Thoracic aorta (tissue), 2 donors: ENCODE results near the gene NRDC. TPM values are rescaled to one million over a fixed set of nuclear protein-coding genes. Genes with fewer than 3 reads are reported as not detected.
A peak's percentile ranks its signal among the peaks of the same experiment; 100 is the strongest.

ENCODE experiments used
- ATAC-seq: fragments of 150-250 bp; one replicate; pipeline ENCODE4 v1.8.0; 2017; ENCODE audit warnings: low read depth; ENCODE audit not compliant: insufficient number of reproducible peaks, low FRiP score
- DNase-seq: peaks from one replicate; pipeline ENCODE4 v3.0.0-alpha.2; 2020; ENCODE audit warnings: low spot score
- H3K27ac ChIP-seq, 2 donors: fragments of 200-600 bp; sonication (generic); 1 replicate in 1 of 2; 2 replicates in 1 of 2; pipeline ENCODE4 v1.5.1; 2016; ENCODE audit warnings: mild to moderate bottlenecking in 2 of 2, moderate library complexity in 2 of 2
- H3K27me3 ChIP-seq: fragments of 200-600 bp; sonication (generic); replicated peaks from 2 replicates; pipeline ENCODE4 v1.6.0; 2016; ENCODE audit warnings: mild to moderate bottlenecking; ENCODE audit not compliant: insufficient read depth
- H3K36me3 ChIP-seq: fragments of 200-600 bp; sonication (generic); one replicate; pipeline ENCODE4 v1.5.1; 2016
- H3K4me1 ChIP-seq, 2 donors: fragments of 200-600 bp; sonication (generic); 1 replicate in 1 of 2; 2 replicates in 1 of 2; pipeline versions ENCODE4 v1.5.1 to v1.6.0; 2016; ENCODE audit warnings: low read depth in 2 of 2, mild to moderate bottlenecking in 1 of 2; ENCODE audit not compliant: control insufficient read depth in 1 of 2
- H3K4me3 ChIP-seq: fragments of 200-600 bp; sonication (generic); 2 replicates; pipeline ENCODE4 v1.5.1; 2016; ENCODE audit warnings: mild to moderate bottlenecking
- H3K9me3 ChIP-seq: fragments of 200-600 bp; sonication (generic); 2 replicates; pipeline ENCODE4 v1.5.1; 2016
- CTCF ChIP-seq: fragments of 200-600 bp; sonication (generic); IDR thresholded peaks from one replicate; pipeline ENCODE4 v1.5.1; 2019; ENCODE audit warnings: antibody characterized with exemption
- total RNA-seq, 2 donors: library from RNA; depleted of rRNA; stranded (reverse); fragments of >200 nt; gene quantifications; one replicate each; pipeline versions ENCODE4 v1.1.0 to v1.2.3, GENCODE V29; 2016

The NRDC gene
- total RNA-seq, 2 donors from 2014 or later, result 49.7 to 94.2 TPM

- DNase-seq (no peak), ATAC-seq (no peak)
- TF ChIP-seq CTCF, result no peak
- Histone ChIP-seq H3K27ac (no peak overlapping the region), H3K4me3 (no peak overlapping the region), H3K4me1 (no peaks in the 10 kb centered on the region), H3K9me3 (no peaks in the 10 kb centered on the region), H3K27me3 (no peaks in the 10 kb centered on the region), H3K36me3 (peaks cover 44% of the 10 kb centered on the region)
These were observed 88.1 kb downstream of the NRDC start for GRCh38 chr1:51790385-51790784.

GRCh38 chr1:51789342-51789741 lies 89.2 kb downstream of the NRDC start:
- H3K27ac ChIP-seq, result no peak overlapping the region
- no peak for TF ChIP-seq CTCF
- ATAC-seq (no peak), DNase-seq (no peak)
- H3K27me3 ChIP-seq, result no peaks in the 10 kb centered on the region
- H3K9me3 ChIP-seq, result no peaks in the 10 kb centered on the region
- H3K36me3 ChIP-seq, result peaks cover 48% of the 10 kb centered on the region
- H3K4me1 ChIP-seq, result no peaks in the 10 kb centered on the region
- H3K4me3 ChIP-seq, result no peak overlapping the region

DNA sequence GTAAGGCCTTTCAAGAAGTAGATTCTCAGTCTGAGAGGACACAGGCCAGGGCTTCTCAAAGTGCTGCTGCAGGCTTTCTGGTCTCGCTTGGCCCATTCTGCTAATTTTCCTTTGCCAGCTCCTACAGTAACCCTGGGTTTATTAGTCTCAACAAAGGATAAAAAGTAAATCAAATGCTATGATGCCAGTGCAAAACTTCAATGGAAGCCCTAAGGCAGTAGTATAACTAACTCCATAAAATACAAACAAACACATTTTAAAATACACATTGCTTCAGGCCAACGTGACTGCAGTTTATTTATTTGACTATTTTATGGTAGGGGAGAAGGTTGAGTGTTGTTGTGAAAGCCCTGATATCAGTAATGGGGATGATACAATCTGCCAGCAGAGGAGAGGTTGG lies 89.6 kb downstream of the NRDC start:
- ATAC-seq, result no peak
- Histone ChIP-seq H3K36me3 (peaks cover 48% of the 10 kb centered on the region), H3K27me3 (no peaks in the 10 kb centered on the region), H3K4me3 (no peak overlapping the region), H3K4me1 (no peaks in the 10 kb centered on the region), H3K27ac (no peak overlapping the region), H3K9me3 (no peaks in the 10 kb centered on the region)
- TF ChIP-seq CTCF, result no peak
- DNase-seq, result no peak

GRCh38 chr1:51784997-51785421 lies 93.5 kb downstream of the NRDC start:
- DNase-seq (no peak), ATAC-seq (no peak)
- Histone ChIP-seq H3K4me3 (no peak overlapping the region), H3K9me3 (no peaks in the 10 kb centered on the region), H3K27ac (peak overlapping the region in 1 of 2 donors; percentile 30), H3K36me3 (peaks cover 56% of the 10 kb centered on the region), H3K4me1 (no peaks in the 10 kb centered on the region), H3K27me3 (no peaks in the 10 kb centered on the region)
- no peak for TF ChIP-seq CTCF

DNA sequence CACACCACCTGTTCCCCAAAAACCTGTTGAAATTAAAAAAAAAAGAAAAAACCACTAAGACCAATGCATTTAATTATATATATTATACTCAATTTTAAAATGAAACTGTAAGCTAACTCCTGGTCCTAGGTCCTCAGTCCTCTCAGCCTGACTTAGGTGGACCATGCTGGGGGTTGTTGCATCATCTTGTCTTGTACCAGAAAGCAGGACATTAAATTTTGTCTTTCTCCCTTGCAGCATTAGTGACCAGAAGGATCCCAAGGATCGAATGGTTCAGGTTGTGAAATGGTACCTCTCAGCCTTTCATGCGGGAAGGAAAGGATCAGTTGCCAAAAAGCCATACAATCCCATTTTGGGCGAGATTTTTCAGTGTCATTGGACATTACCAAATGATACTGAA lies 97.6 kb downstream of the NRDC start:
- DNase-seq (no peak), ATAC-seq (no peak)
- Histone ChIP-seq H3K9me3 (no peaks in the 10 kb centered on the region), H3K27me3 (no peaks in the 10 kb centered on the region), H3K4me3 (no peak overlapping the region), H3K4me1 (no peaks in the 10 kb centered on the region), H3K36me3 (peaks cover 35% of the 10 kb centered on the region), H3K27ac (no peak overlapping the region)
- TF ChIP-seq CTCF, result no peak
